ENCODE results near the gene OR51B4. TPM values are rescaled to one million over a fixed set of nuclear protein-coding genes. Genes with fewer than 3 reads are reported as not detected.

Gene OR51B4
- total RNA-seq, 1 donor from 2014 or later, result not detected

GRCh38 chr11:5282628-5283027, 19.1 kb downstream of the OR51B4 start:
- no peaks in the 10 kb centered on the region for H3K4me1 Mint-ChIP-seq (ENCODE audit: unreplicated experiment)
- no peak overlapping the region for H3K4me3 Mint-ChIP-seq
- H3K27ac Mint-ChIP-seq, result no peak overlapping the region
- no peaks in the 10 kb centered on the region for H3K27me3 Mint-ChIP-seq
- H3K9me3 Mint-ChIP-seq, result no peaks in the 10 kb centered on the region
- no peak for TF ChIP-seq CTCF (conservative IDR thresholded peaks at IDR 0.05)
- H3K36me3 Mint-ChIP-seq, result no peaks in the 10 kb centered on the region
- no peak for DNase-seq (ENCODE audit: extremely low spot score, unreplicated experiment)

GRCh38 chr11:5281596-5281995, 20.1 kb downstream of the OR51B4 start:
- no peak for DNase-seq (ENCODE audit: extremely low spot score, unreplicated experiment)
- no peaks in the 10 kb centered on the region for H3K36me3 Mint-ChIP-seq
- H3K27me3 Mint-ChIP-seq, result no peaks in the 10 kb centered on the region
- H3K9me3 Mint-ChIP-seq, result no peaks in the 10 kb centered on the region
- no peaks in the 10 kb centered on the region for H3K4me1 Mint-ChIP-seq (ENCODE audit: unreplicated experiment)
- no peak overlapping the region for H3K27ac Mint-ChIP-seq
- TF ChIP-seq CTCF (conservative IDR thresholded peaks at IDR 0.05), result no peak
- H3K4me3 Mint-ChIP-seq, result no peak overlapping the region

GRCh38 chr11:5280582-5281102, 21.1 kb downstream of the OR51B4 start:
- Mint-ChIP-seq H3K36me3 (no peaks in the 10 kb centered on the region), H3K4me1 (ENCODE audit: unreplicated experiment) (no peaks in the 10 kb centered on the region), H3K27ac (no peak overlapping the region), H3K4me3 (no peak overlapping the region), H3K9me3 (no peaks in the 10 kb centered on the region), H3K27me3 (no peaks in the 10 kb centered on the region)
- DNase-seq (ENCODE audit: extremely low spot score, unreplicated experiment), result no peak
- no peak for TF ChIP-seq CTCF (conservative IDR thresholded peaks at IDR 0.05)

GRCh38 chr11:5279471-5280090, 22.2 kb downstream of the OR51B4 start:
- no peak for TF ChIP-seq CTCF (conservative IDR thresholded peaks at IDR 0.05)
- no peak overlapping the region for H3K27ac Mint-ChIP-seq
- H3K36me3 Mint-ChIP-seq, result no peaks in the 10 kb centered on the region
- no peaks in the 10 kb centered on the region for H3K9me3 Mint-ChIP-seq
- no peak overlapping the region for H3K4me3 Mint-ChIP-seq
- no peak for DNase-seq (ENCODE audit: extremely low spot score, unreplicated experiment)
- no peaks in the 10 kb centered on the region for H3K4me1 Mint-ChIP-seq (ENCODE audit: unreplicated experiment)
- H3K27me3 Mint-ChIP-seq, result no peaks in the 10 kb centered on the region

- H3K36me3 Mint-ChIP-seq, result no peaks in the 10 kb centered on the region
- TF ChIP-seq CTCF (conservative IDR thresholded peaks at IDR 0.05), result no peak
- H3K4me3 Mint-ChIP-seq, result no peak overlapping the region
- H3K27ac Mint-ChIP-seq, result no peak overlapping the region
- no peak for DNase-seq (ENCODE audit: extremely low spot score, unreplicated experiment)
- H3K9me3 Mint-ChIP-seq, result no peaks in the 10 kb centered on the region
- no peaks in the 10 kb centered on the region for H3K27me3 Mint-ChIP-seq
- no peaks in the 10 kb centered on the region for H3K4me1 Mint-ChIP-seq (ENCODE audit: unreplicated experiment)
Observed at GRCh38 chr11:5277807-5278382, 23.9 kb downstream of the OR51B4 start.
